CD4-positive, alpha-beta T cell treated with Interleukin-2 at 100 ng/mL for 4 hours (primary cell): ENCODE measurements around the gene PSIP1.
"Not testable (repeated sequence)": the region's sequence is repeated elsewhere in the genome, so short reads cannot be mapped to it uniquely, and the experiment has no call there.

Experiments
- DNase-seq: peaks from one replicate; pipeline ENCODE4 v3.0.0-alpha.2; 2020; ENCODE audit warnings: low spot score

Gene PSIP1

DNA sequence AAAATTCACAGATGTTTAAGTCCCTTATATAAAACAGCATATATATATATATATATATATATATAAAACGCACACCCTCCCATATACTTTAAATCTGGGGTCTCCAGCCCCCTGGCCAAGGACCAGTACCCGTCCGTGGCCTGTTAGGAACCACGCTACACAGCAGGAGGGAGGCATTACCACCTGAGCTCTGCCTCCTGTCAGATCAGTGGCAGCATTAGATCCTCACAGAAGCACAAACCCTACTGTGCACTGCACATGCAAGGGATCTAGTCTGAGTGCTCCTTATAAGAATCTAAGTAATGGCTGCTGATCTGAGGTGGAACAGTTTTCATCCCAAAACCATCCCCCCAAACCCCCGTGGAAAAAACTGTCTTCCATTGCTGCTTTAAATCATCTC lies 9.0 kb downstream of the PSIP1 start:
- no peak for DNase-seq

- no peak for DNase-seq
Measured at GRCh38 chr9:15501179-15501578, 9.6 kb downstream of the PSIP1 start.

DNA sequence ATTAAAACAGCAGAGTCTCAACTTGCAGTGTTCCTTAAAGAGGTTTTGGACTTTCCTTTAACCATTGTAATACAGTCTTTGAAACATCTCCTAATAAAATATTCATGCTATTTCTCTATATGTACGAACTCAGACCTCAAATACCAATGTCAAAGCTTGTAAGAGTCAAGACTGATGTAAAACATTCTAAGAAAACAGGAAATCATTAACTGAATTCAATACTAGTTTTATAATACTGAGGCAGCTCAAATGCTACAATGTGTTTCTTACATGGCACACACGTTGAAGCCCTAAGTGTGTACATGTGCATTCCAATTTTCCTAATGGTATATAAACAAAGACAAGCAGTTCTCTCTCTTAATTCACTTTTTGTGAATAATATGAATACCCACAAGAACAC lies 11.6 kb downstream of the PSIP1 start:
- DNase-seq: no peak

DNA sequence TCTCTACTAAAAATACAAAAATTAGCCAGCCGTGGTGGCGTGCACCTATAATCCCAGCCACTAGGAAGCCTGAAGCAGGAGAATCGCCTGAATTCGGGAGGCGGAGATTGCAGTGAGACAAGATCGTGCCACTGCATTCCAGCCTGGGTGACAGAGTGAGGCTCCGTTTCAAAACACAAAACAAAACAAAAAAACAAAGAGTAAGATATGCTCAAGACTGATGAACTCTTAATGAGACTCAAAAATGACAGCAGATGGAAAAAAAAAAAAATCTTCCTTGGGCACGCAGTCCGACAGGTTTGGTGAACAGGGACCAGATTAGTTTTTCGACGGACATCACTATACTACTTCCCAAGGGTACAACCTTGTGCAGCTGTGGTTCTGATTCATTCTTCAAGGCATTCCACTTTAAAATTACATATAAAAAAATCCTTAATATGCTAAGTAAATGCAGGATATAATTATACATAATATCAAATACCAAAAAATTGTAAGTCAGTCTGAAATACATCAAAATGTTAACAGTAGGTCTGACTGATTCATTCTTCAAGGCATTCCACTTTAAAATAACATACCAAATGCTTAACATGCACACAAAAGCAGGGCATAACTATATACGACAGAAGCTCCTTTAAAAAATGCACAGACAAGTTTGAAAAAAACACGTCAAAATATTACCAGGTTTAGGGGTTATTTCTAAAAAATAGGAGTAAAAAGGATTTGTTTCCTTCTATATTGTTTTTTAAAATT lies 12.3 kb downstream of the PSIP1 start:
- DNase-seq: no peak

- no peak for DNase-seq
Measured at GRCh38 chr9:15492485-15493150, 18.2 kb downstream of the PSIP1 start.

DNA sequence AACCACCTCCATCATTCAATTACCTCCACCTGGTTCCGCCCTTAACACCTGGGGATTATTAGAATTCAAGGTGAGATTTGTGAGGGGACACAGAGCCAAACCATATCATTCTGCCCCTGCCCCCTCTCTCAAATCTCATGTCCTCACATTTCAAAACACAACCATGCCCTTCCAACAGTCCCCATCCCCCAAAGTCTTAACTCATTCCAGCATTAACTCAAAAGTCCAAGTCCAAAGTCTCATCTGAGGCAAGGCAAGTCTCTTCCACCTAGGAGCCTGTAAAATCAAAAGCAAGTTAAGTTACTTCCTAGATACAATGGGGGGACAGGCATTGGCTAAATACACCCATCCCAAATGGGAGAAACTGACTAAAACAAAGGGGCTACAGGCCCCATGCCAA lies 18.8 kb downstream of the PSIP1 start:
- DNase-seq: no peak

GRCh38 chr9:15485836-15486666 lies 24.7 kb downstream of the PSIP1 start:
- DNase-seq: peak; percentile 46

- DNase-seq: no peak
Measured at GRCh38 chr9:15484802-15485201, 26.0 kb downstream of the PSIP1 start.

DNA sequence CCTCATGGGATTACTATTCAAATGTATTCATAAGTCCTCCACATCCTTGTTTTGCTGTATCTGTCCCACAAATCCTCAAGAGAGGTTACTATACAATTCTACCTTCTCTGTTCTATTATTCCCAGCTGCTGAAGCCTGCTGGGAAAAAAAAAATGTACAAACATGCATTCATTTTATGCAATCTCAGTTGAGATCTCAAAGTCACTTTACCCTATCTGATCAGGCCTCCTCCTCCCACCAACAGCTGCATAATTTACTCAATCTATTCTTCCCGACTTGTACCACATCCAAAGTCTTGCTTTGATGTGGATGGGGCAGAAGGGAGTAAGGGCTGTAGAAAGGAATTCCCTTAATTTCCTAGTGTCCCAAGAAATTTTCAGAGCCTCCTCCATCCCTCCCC lies 28.6 kb downstream of the PSIP1 start:
- DNase-seq: no peak

DNA sequence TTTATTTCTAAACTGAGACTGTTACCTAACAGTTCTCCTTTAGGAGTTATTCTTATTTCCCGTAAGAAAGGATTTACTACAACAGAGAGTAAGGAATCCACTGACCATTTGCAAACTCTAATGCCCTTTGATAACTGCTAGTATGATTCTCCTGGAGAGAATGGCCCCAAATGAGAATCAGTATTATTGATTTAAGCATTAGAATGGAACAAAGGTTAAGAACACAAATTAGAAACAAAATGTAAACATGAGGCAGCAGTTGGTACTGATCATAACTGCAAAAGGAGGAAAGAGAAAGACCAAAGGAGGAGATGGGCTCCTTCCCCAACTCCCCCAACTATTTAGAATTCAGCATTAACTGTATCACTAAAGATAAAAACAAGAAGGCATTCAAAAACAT lies 30.7 kb downstream of the PSIP1 start:
- DNase-seq: no peak

- no peak for DNase-seq
Measured at GRCh38 chr9:15475923-15476536, 34.7 kb downstream of the PSIP1 start.

DNA sequence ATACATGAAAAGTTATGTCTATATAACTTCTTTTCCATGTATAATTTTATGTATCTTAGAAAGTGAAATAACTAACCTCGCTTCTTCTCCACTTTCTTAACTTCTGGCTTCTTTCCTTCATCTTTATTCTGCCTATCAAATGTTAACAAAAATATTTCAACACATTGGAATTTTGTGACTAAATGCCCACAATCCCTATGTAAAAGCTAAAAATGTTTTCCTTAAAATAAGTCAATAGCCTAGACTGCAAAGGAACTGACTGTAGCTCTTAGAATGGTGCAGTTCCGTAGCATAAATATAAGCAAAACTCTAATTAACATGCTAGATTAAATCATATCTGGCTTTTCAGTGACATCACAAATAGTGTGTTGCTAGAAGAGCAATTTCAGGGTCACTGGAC lies 40.9 kb downstream of the PSIP1 start:
- no peak for DNase-seq

- DNase-seq: no peak
Measured at GRCh38 chr9:15469406-15469805, 41.4 kb downstream of the PSIP1 start.

DNA sequence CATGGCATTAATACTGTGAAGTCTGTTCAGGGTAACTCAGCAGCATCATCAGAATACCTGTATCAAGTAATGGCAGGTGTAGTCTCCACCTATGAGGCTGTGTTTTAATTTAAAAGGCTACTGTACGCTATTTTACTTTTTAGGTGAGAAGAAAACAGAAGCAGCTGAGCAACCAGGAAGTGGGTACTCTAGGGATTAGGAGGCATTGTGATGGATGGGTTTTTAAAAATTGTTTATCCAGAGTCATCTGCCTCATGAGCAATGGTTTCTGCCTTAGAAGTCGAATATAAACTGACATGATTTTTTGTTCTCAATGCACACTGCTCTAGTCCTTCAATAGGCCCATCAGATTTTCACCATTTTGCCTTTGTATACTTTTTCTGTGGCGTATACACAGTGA lies 42.6 kb downstream of the PSIP1 start:
- DNase-seq: no peak

DNA sequence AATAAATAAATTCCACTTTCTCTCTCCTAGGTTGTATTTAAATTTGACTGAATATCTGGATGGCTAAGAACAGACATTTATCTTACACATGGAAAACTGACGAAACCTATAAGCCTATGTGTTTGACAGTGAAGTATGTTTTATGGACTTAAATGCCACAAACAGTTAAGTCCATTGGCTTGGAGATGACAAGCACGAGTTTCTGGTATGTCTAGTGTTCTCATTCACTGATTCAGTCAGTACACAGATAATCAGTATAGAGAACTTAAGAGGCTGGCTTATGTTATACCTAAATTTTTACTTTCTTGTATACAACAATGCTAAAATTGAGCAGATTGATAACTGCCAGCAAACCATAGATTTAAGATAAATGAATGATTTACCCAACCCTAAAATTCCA lies 49.2 kb downstream of the PSIP1 start:
- DNase-seq: no peak

- DNase-seq: no peak
Measured at GRCh38 chr9:15461056-15461455, 49.7 kb downstream of the PSIP1 start.

DNA sequence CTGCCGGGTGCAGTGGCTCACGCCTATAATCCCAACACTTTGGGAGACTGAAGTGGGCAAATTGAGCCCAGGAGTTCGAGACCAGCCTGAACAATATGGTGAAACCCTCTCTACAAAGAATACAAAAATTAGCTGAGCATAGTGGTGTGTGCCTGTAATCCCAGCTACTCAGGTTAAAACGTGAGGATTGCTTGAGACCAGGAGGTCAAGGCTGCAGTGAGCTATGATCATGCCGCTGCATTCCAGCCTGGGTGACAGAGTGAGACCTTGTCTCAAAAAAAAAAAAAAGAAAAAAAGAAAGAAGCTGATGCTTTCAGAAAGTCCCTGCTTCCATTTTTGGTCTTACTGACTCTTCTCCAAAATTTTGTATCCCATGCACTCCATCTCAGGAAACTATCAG lies 56.8 kb downstream of the PSIP1 start:
- DNase-seq: no peak

DNA sequence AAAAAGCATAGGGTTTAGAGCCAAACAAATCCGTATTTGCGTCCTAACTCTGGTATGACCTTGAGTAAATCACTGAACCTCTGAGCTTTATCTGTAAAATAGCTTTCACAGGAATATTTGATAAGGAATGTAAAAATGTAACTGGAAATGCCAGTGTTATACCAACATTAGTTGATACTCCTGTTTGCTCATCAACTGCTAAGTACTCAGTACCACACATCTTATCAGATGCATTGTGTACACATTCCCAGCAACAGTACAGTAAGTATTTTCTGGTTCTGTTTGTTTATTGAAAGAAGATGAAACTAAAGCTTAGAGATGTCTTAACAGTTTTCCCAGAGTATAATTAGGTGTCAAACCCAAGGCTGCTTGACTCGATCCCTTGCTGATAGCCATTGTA lies 66.6 kb downstream of the PSIP1 start:
- no peak for DNase-seq

DNA sequence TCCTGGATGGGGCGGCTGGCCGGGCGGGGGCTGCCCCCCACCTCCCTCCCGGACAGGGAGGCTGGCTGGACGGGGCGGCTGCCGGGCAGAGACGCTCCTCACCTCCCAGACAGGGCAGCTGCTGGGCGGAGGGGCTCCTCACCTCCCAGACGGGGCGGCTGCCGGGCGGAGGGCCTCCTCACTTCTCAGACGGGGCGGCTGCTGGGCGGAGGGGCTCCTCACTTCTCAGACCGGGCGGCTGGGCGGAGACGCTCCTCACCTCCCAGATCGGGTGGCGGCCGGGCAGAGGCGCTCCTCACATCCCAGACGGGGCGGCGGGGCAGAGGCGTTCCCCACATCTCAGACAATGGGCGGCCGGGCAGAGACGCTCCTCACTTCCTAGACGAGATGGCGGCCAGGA lies 68.5 kb downstream of the PSIP1 start:
- DNase-seq: not testable (repeated sequence)

DNA sequence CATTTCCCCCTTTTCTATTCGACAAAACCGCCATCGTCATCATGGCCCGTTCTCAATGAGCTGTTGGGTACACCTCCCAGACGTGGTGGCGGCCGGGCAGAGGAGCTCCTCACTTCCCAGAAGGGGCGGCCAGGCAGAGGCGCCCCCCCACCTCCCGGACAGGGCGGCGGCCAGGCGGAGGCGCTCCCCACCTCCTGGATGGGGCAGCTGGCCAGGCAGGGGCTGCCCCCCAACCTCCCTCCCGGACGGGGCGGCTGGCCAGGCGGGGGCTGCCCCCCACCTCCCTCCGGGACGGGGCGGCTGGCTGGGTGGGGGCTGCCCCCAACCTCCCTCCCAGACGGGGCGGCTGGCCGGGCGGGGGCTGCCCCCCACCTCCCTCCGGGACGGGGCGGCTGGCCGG lies 68.9 kb downstream of the PSIP1 start:
- not testable (repeated sequence) for DNase-seq

GRCh38 chr9:15438891-15439290 lies 71.9 kb downstream of the PSIP1 start:
- no peak for DNase-seq

- DNase-seq: no peak
Measured at GRCh38 chr9:15433661-15434060, 77.1 kb downstream of the PSIP1 start.

GRCh38 chr9:15433191-15433590 lies 77.6 kb downstream of the PSIP1 start:
- no peak for DNase-seq
